Left lung (tissue), 10 donors: ENCODE data around the gene TRPV5. TPM values are rescaled to one million over a fixed set of nuclear protein-coding genes. Genes with fewer than 3 reads are reported as not detected.

ENCODE experiments used
- ATAC-seq: fragments of 200-7000 bp; cut with Tn5 transposase; one replicate; pipeline ENCODE4 v1.9.1; 2020; ENCODE audit warnings: moderate library complexity
- DNase-seq, 4 donors: peaks; one replicate each; pipeline ENCODE4 v3.0.0-alpha.2; 2013 to 2020
- H3K27ac ChIP-seq, 2 donors: fragments of 200-600 bp; sonication (generic) in 1 of 2; one replicate each; pipeline versions ENCODE4 v1.5.0 to v1.8.0; 2020 to 2021
- H3K27me3 ChIP-seq, 2 donors: fragments of 200-600 bp; sonication (generic) in 1 of 2; one replicate each; pipeline versions ENCODE4 v1.5.0 to v1.8.0; 2020 to 2021
- H3K36me3 ChIP-seq, 2 donors: fragments of 200-600 bp; sonication (generic) in 1 of 2; one replicate each; pipeline versions ENCODE4 v1.5.0 to v1.8.0; 2020 to 2021
- H3K4me1 ChIP-seq, 2 donors: fragments of 200-600 bp; one replicate each; pipeline ENCODE4 v1.8.0; 2021
- H3K4me3 ChIP-seq, 2 donors: fragments of 200-600 bp; sonication (generic) in 1 of 2; one replicate each; pipeline versions ENCODE4 v1.5.0 to v1.8.0; 2020 to 2021; ENCODE audit warnings: mild to moderate bottlenecking in 1 of 2
- H3K9me3 ChIP-seq, 2 donors: fragments of 200-600 bp; sonication (generic) in 1 of 2; one replicate each; pipeline versions ENCODE4 v1.5.0 to v1.8.0; 2020 to 2021
- CTCF ChIP-seq, 2 donors: fragments of 200-600 bp; sonication (generic) in 1 of 2; IDR thresholded peaks; one replicate each; pipeline versions ENCODE4 v1.5.0 to v1.8.0; 2021; ENCODE audit warnings: antibody characterized with exemption in 2 of 2
- intact Hi-C, 2 donors: fragments of 100-400 bp; cut with DNase I; formaldehyde crosslinking; loops; one replicate each; pipeline versions ENCODE4 v1.11.2 to v1.14.2; 2022
- polyA plus RNA-seq, 6 donors: library from polyadenylated mRNA; unstranded; fragments of 120-200 nt; gene quantifications; one replicate each; pipeline ENCODE4 v1.2.1, GENCODE V29; 2013; ENCODE audit not compliant: insufficient read length in 6 of 6
- total RNA-seq, 2 donors: library from RNA; stranded (reverse); fragmentation: NEBNext Ultra II Directional; extraction: Animal tissue kit (Norgen Biotek cat#: 25700); gene quantifications; one replicate each; pipeline ENCODE4 v1.2.1, GENCODE V29; 2021
- donor health status: DM: no; HTN: yes; CAD: no.
- donor health status: DM: no; HTN: no; CAD: no.

TRPV5 gene
- total and polyA plus RNA-seq, 8 donors, result 0.10 to 0.25 (median 0.16) TPM; not detected in 2

- no peak for DNase-seq
- Histone ChIP-seq H3K4me3 (no peak overlapping the region), H3K27me3 (peaks cover 0 to 13% of the 10 kb centered on the region in 2 donors), H3K4me1 (no peaks in the 10 kb centered on the region), H3K27ac (no peak overlapping the region), H3K9me3 (no peaks in the 10 kb centered on the region), H3K36me3 (no peaks in the 10 kb centered on the region)
- no peak for ATAC-seq
- no peak for TF ChIP-seq CTCF (IDR thresholded peaks at IDR 0.05)
- intact Hi-C loops, result no loop called here
These were observed 31.1 kb upstream of the TRPV5 start for GRCh38 chr7:142964502-142965246.

- no peak for DNase-seq
- H3K36me3 ChIP-seq, result no peaks in the 10 kb centered on the region
- H3K27me3 ChIP-seq, result peaks cover 0 to 8% of the 10 kb centered on the region in 2 donors
- no peak overlapping the region for H3K4me3 ChIP-seq
- no peaks in the 10 kb centered on the region for H3K4me1 ChIP-seq
- intact Hi-C loops, result no loop called here
- H3K9me3 ChIP-seq, result no peaks in the 10 kb centered on the region
- no peak for ATAC-seq
- H3K27ac ChIP-seq, result no peak overlapping the region
- TF ChIP-seq CTCF (IDR thresholded peaks at IDR 0.05), result no peak
These were observed 30.4 kb upstream of the TRPV5 start for GRCh38 chr7:142963993-142964392.

GRCh38 chr7:142962991-142963390 lies 29.4 kb upstream of the TRPV5 start:
- DNase-seq, result no peak
- intact Hi-C loops, result no loop called here
- Histone ChIP-seq H3K4me1 (no peaks in the 10 kb centered on the region), H3K27me3 (peaks cover 0 to 8% of the 10 kb centered on the region in 2 donors), H3K9me3 (no peaks in the 10 kb centered on the region), H3K4me3 (no peak overlapping the region), H3K36me3 (no peaks in the 10 kb centered on the region), H3K27ac (no peak overlapping the region)
- no peak for TF ChIP-seq CTCF (IDR thresholded peaks at IDR 0.05)
- ATAC-seq, result no peak

- DNase-seq (no peak), ATAC-seq (no peak)
- no peaks in the 10 kb centered on the region for H3K4me1 ChIP-seq
- H3K27me3 ChIP-seq, result peaks cover 0 to 8% of the 10 kb centered on the region in 2 donors
- no peak within 1 kb of the TSS for H3K4me3 ChIP-seq
- no peaks in the 10 kb centered on the region for H3K36me3 ChIP-seq
- intact Hi-C loops, result no loop called here
- no peaks in the 10 kb centered on the region for H3K9me3 ChIP-seq
- no peak within 1 kb of the TSS for H3K27ac ChIP-seq
- TF ChIP-seq CTCF (IDR thresholded peaks at IDR 0.05), result no peak
These were observed 28.7 kb upstream of the TRPV5 start, which contains the start of gene KEL for GRCh38 chr7:142961973-142962926. KEL (minus strand) TSS chr7:142962363; CDS start chr7:142962206, 157 bp downstream.

GRCh38 chr7:142961595-142961972 lies 28.0 kb upstream of the TRPV5 start:
- Histone ChIP-seq H3K27me3 (peaks cover 0 to 8% of the 10 kb centered on the region in 2 donors), H3K4me1 (no peaks in the 10 kb centered on the region), H3K9me3 (no peaks in the 10 kb centered on the region), H3K27ac (no peak overlapping the region), H3K4me3 (no peak overlapping the region), H3K36me3 (no peaks in the 10 kb centered on the region)
- intact Hi-C loops, result no loop called here
- ATAC-seq (no peak), DNase-seq (no peak)
- no peak for TF ChIP-seq CTCF (IDR thresholded peaks at IDR 0.05)
